ENCODE results near the gene SUGT1.

- TF ChIP-seq CTCF (conservative IDR thresholded peaks at IDR 0.05) (no peak), ZFX (IDR thresholded peaks at IDR 0.05) (no peak)
Measured at GRCh38 chr13:52650731-52651130, 1.9 kb upstream of the SUGT1 start.

Measured in C4-2B (cell line).